DND-41 (cell line): Measurements from ENCODE around the gene S100A9.

Experiments used
- ATAC-seq: fragments of 200-7000 bp; cut with Tn5 transposase; 3 replicates; pipeline ENCODE4 v1.9.1; 2021; ENCODE audit warnings: low read depth; ENCODE audit not compliant: insufficient read depth
- DNase-seq: peaks from one replicate; pipeline ENCODE4 v3.0.0-alpha.2; 2020
- H2AFZ ChIP-seq: 2 replicates; pipeline ENCODE4 v1.6.0; 2012; ENCODE audit warnings: low read depth, low read length
- H3K27ac ChIP-seq: 2 replicates; pipeline ENCODE4 v1.5.1; 2012; ENCODE audit warnings: low read length, inconsistent platforms
- H3K27me3 ChIP-seq: fragments of 200-600 bp; sonication (generic); 2 replicates; pipeline ENCODE4 v1.6.0; 2012; ENCODE audit warnings: low read length, mild to moderate bottlenecking, inconsistent platforms; ENCODE audit not compliant: insufficient read depth, poor library complexity
- H3K36me3 ChIP-seq: 2 replicates; pipeline ENCODE4 v1.5.1; 2012; ENCODE audit warnings: low read length, inconsistent platforms; ENCODE audit not compliant: insufficient read depth
- H3K4me1 ChIP-seq: 2 replicates; pipeline ENCODE4 v1.5.1; 2012; ENCODE audit warnings: mild to moderate bottlenecking, low read length; ENCODE audit not compliant: insufficient read depth
- H3K4me2 ChIP-seq: 2 replicates; pipeline ENCODE4 v1.6.0; 2012; ENCODE audit warnings: mild to moderate bottlenecking, moderate library complexity, low read length, inconsistent platforms; ENCODE audit not compliant: insufficient read depth
- H3K4me3 ChIP-seq, 2 experiments: fragments of 200-600 bp in 1 of 2; shearing (Covaris generic) in 1 of 2; 2 replicates each; pipeline ENCODE4 v1.5.1; 2012 to 2016; ENCODE audit warnings: inconsistent platforms in 2 of 2, low read length in 2 of 2, mild to moderate bottlenecking in 2 of 2, low read depth in 1 of 2, moderate library complexity in 1 of 2
- H3K79me2 ChIP-seq: 2 replicates; pipeline ENCODE4 v1.6.0; 2012; ENCODE audit warnings: low read length, inconsistent platforms; ENCODE audit not compliant: insufficient read depth
- H3K9ac ChIP-seq: 2 replicates; pipeline ENCODE4 v1.6.0; 2012; ENCODE audit warnings: low read depth, mild to moderate bottlenecking, inconsistent platforms, low read length, moderate library complexity
- H3K9me3 ChIP-seq: 2 replicates; pipeline ENCODE4 v1.5.1; 2012; ENCODE audit warnings: low read length, moderate library complexity, mild to moderate bottlenecking, inconsistent platforms; ENCODE audit not compliant: insufficient read depth, severe bottlenecking
- H4K20me1 ChIP-seq: 2 replicates; pipeline ENCODE4 v1.6.0; 2012; ENCODE audit warnings: low read length; ENCODE audit not compliant: insufficient read depth
- EZH2 ChIP-seq: IDR thresholded peaks from 3 replicates; pipeline ENCODE4 v1.6.1; 2012; ENCODE audit warnings: borderline replicate concordance, low read depth, mild to moderate bottlenecking, moderate library complexity, low read length, inconsistent platforms; ENCODE audit not compliant: severe bottlenecking
- TF ChIP-seq, protein P1 (sequence below): IDR thresholded peaks from 2 replicates; pipeline ENCODE4 v1.5.1; 2012; ENCODE audit warnings: borderline replicate concordance, low read length, moderate library complexity, mild to moderate bottlenecking; ENCODE audit not compliant: poor library complexity, severe bottlenecking; ENCODE audit errors: extremely low read depth

The S100A9 gene

GRCh38 chr1:153392822-153393221, 35.2 kb downstream of the S100A9 start:
- H3K27me3 ChIP-seq: no peaks in the 10 kb centered on the region
- H3K9ac ChIP-seq: no peak overlapping the region
- H3K4me2 ChIP-seq: no peak overlapping the region
- H2AFZ ChIP-seq: no peak overlapping the region
- ATAC-seq: no peak
- H4K20me1 ChIP-seq: peaks cover 7% of the 10 kb centered on the region
- TF ChIP-seq EZH2: no peak
- TF ChIP-seq, protein P1, sequence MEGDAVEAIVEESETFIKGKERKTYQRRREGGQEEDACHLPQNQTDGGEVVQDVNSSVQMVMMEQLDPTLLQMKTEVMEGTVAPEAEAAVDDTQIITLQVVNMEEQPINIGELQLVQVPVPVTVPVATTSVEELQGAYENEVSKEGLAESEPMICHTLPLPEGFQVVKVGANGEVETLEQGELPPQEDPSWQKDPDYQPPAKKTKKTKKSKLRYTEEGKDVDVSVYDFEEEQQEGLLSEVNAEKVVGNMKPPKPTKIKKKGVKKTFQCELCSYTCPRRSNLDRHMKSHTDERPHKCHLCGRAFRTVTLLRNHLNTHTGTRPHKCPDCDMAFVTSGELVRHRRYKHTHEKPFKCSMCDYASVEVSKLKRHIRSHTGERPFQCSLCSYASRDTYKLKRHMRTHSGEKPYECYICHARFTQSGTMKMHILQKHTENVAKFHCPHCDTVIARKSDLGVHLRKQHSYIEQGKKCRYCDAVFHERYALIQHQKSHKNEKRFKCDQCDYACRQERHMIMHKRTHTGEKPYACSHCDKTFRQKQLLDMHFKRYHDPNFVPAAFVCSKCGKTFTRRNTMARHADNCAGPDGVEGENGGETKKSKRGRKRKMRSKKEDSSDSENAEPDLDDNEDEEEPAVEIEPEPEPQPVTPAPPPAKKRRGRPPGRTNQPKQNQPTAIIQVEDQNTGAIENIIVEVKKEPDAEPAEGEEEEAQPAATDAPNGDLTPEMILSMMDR: no peak
- DNase-seq: no peak
- no peaks in the 10 kb centered on the region for H3K9me3 ChIP-seq
- no peaks in the 10 kb centered on the region for H3K79me2 ChIP-seq
- no peak overlapping the region for H3K27ac ChIP-seq
- no peaks in the 10 kb centered on the region for H3K4me1 ChIP-seq
- no peaks in the 10 kb centered on the region for H3K36me3 ChIP-seq
- no peak overlapping the region for H3K4me3 ChIP-seq

- DNase-seq (no peak), ATAC-seq (no peak)
- no peaks in the 10 kb centered on the region for H3K4me1 ChIP-seq
- H3K27me3 ChIP-seq: no peaks in the 10 kb centered on the region
- no peak overlapping the region for H3K4me2 ChIP-seq
- no peaks in the 10 kb centered on the region for H3K9me3 ChIP-seq
- no peak overlapping the region for H3K4me3 ChIP-seq
- H4K20me1 ChIP-seq: peaks cover 7% of the 10 kb centered on the region
- H3K27ac ChIP-seq: no peak overlapping the region
- H3K36me3 ChIP-seq: no peaks in the 10 kb centered on the region
- no peaks in the 10 kb centered on the region for H3K79me2 ChIP-seq
- no peak overlapping the region for H2AFZ ChIP-seq
- H3K9ac ChIP-seq: no peak overlapping the region
- TF ChIP-seq EZH2: no peak
- TF ChIP-seq, protein P1: peak; percentile 17
Measured at GRCh38 chr1:153393926-153394325, 36.3 kb downstream of the S100A9 start.

DNA sequence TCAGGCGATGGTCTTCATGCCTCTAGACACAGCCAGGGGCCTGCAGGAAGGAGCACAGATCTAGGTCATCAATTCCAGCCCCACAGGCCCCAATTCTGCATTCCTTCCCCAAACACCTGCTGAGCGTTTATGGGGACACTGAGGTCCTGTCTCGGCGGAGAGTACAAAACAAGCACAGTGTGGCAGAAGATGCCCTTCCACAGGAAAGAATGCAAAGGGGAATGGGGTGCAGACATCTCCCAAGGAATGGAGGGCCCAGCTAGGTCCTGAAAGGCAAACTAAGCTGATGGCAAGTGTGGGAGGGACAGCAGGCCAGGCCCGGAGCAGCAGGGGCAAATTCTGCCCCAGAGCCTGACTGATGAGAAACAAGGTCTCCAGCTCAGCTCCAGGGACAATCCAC, 36.7 kb downstream of the S100A9 start:
- Histone ChIP-seq H3K27ac (no peak overlapping the region), H3K9ac (no peak overlapping the region), H3K27me3 (no peaks in the 10 kb centered on the region), H3K79me2 (no peaks in the 10 kb centered on the region), H2AFZ (no peak overlapping the region), H3K9me3 (no peaks in the 10 kb centered on the region), H3K4me1 (no peaks in the 10 kb centered on the region), H3K36me3 (no peaks in the 10 kb centered on the region), H3K4me3 (no peak overlapping the region), H4K20me1 (peaks cover 7% of the 10 kb centered on the region), H3K4me2 (no peak overlapping the region)
- DNase-seq: no peak
- TF ChIP-seq, protein P1: no peak
- no peak for TF ChIP-seq EZH2
- ATAC-seq: no peak

DNA sequence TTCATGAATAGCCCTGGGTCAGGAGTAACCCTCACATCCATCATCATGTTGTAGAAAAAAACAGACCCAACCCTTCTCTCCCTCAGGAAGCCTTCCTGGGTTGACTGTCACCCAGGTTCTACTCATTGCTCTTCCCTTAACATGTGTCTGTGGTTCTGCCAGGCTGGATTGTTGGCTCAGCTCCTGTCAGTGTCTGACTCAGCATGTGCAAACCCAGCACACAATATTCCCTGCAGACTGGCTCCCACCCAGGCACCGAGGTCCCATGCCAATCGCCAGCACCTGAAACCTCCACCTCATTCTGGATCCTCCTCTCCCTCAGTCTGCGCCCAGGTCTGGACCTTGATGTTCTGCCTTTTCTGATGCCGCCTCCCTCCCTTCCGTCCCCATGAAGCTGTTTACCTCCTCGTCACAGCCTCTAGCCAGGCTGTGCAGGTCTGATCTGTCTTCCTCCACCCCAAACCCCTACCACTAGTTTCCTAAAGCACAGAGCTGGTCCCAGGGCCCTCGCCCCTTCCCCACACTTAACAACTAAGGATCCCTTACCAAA, 37.6 kb downstream of the S100A9 start:
- H4K20me1 ChIP-seq: peaks cover 7% of the 10 kb centered on the region
- no peak overlapping the region for H3K27ac ChIP-seq
- TF ChIP-seq EZH2: no peak
- TF ChIP-seq, protein P1: no peak
- H3K4me2 ChIP-seq: no peak overlapping the region
- no peaks in the 10 kb centered on the region for H3K9me3 ChIP-seq
- H2AFZ ChIP-seq: no peak overlapping the region
- H3K4me1 ChIP-seq: no peaks in the 10 kb centered on the region
- H3K27me3 ChIP-seq: no peaks in the 10 kb centered on the region
- no peaks in the 10 kb centered on the region for H3K36me3 ChIP-seq
- DNase-seq (no peak), ATAC-seq (no peak)
- no peaks in the 10 kb centered on the region for H3K79me2 ChIP-seq
- H3K4me3 ChIP-seq: no peak overlapping the region
- no peak overlapping the region for H3K9ac ChIP-seq
